C4-2B (cell line): ENCODE data around the gene GATA2.

Experiments
- H3K27ac ChIP-seq: fragments of 450-650 bp; 2 replicates; pipeline ENCODE4 v1.5.1; 2017
- ZFX ChIP-seq: fragments of 450-650 bp; IDR thresholded peaks from 2 replicates; pipeline ENCODE4 v1.6.1; 2017
- TF ChIP-seq, protein P1 (sequence below): fragments of 450-650 bp; conservative IDR thresholded peaks from 2 replicates; pipeline ENCODE4 v1.5.1; 2017; ENCODE audit warnings: mild to moderate bottlenecking

Gene GATA2

DNA sequence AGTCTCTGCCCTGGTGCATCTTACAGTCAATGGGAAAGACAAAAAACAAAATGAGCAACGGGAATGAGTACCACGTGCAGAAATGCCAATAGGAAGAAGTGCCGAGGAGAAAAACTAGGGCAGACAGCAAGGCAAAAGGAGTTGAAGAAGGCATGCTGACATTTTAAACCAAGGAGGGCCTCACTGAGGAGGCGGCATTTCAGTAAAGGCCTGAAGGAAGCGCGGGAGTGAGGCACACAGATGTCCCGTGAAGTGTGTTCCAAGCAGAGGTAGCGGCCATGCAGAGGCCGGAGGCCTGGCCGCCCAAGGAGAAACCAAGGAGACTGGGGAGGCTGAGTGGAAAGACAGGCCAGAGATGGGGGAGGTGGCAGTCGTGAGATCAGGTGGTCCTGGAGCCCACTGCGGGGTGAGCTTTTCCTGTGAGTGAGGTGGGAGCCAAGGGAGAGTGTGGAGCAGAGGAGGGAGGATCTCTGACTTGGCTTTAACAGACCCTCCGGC lies 61.1 kb downstream of the GATA2 start:
- H3K27ac ChIP-seq: no peak overlapping the region
- TF ChIP-seq, protein P1, sequence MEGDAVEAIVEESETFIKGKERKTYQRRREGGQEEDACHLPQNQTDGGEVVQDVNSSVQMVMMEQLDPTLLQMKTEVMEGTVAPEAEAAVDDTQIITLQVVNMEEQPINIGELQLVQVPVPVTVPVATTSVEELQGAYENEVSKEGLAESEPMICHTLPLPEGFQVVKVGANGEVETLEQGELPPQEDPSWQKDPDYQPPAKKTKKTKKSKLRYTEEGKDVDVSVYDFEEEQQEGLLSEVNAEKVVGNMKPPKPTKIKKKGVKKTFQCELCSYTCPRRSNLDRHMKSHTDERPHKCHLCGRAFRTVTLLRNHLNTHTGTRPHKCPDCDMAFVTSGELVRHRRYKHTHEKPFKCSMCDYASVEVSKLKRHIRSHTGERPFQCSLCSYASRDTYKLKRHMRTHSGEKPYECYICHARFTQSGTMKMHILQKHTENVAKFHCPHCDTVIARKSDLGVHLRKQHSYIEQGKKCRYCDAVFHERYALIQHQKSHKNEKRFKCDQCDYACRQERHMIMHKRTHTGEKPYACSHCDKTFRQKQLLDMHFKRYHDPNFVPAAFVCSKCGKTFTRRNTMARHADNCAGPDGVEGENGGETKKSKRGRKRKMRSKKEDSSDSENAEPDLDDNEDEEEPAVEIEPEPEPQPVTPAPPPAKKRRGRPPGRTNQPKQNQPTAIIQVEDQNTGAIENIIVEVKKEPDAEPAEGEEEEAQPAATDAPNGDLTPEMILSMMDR: no peak
- TF ChIP-seq ZFX: no peak

DNA sequence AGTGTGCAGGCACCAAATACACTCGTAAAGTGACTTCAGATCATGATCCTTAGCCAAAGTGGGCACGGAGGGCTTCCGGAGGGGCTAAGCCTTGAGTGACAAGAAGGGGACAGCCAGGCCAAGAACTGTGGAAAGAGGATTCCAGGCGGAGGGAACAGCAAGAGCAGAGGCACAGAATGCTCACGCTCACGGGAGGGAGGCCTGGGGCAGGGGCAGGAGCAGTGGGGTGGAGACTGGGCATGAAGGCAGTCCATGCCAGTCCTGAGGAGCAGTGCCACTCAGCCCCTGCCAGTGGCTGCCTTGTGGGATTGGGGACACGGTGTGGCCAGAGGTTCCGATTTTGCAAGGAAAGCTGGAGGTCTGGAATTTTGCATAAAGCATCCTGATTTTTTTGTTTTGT lies 62.3 kb downstream of the GATA2 start:
- TF ChIP-seq, protein P1: no peak
- TF ChIP-seq ZFX: no peak
- H3K27ac ChIP-seq: no peak overlapping the region

DNA sequence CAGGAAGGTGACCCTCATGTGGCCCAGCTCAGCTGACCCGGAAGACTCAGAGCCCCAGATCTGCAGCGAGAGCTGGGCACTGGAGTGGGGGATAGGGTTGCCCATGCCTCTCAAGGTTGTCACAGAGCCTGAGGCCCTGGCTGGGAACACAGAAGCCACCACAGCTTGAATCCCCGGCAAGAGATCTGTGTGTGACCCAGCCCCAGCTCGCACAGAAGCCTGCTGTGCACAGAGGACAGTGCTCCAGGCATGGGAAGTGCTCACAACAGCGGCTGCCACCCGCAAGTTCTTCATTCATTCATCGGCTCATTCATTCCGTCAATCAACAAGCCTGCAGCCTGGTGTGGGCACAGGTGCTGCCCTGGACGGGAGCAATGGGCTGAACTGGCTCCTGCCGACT lies 62.7 kb downstream of the GATA2 start:
- no peak overlapping the region for H3K27ac ChIP-seq
- TF ChIP-seq, protein P1: no peak
- no peak for TF ChIP-seq ZFX

- TF ChIP-seq, protein P1: no peak
- no peak for TF ChIP-seq ZFX
- no peak overlapping the region for H3K27ac ChIP-seq
These were observed 63.2 kb downstream of the GATA2 start for GRCh38 chr3:128429751-128430150.
